ENCODE data around the gene TMEM220.

Gene TMEM220

GRCh38 chr17:10762037-10762436, 32.2 kb upstream of the TMEM220 start:
- no peak for DNase-seq (ENCODE audit: insufficient read length, low spot score)
- FAIRE-seq = no peak
- no peak for TF ChIP-seq CTCF (IDR thresholded peaks at IDR 0.05; ENCODE audit: insufficient read depth, missing control alignments)

GRCh38 chr17:10761281-10761680, 31.5 kb upstream of the TMEM220 start:
- no peak for TF ChIP-seq CTCF (IDR thresholded peaks at IDR 0.05; ENCODE audit: insufficient read depth, missing control alignments)
- DNase-seq (ENCODE audit: insufficient read length, low spot score) = no peak
- FAIRE-seq = no peak

- no peak for FAIRE-seq
These were observed 28.2 kb upstream of the TMEM220 start for GRCh38 chr17:10758062-10758461.

GRCh38 chr17:10757647-10758046, 27.8 kb upstream of the TMEM220 start:
- DNase-seq (ENCODE audit: insufficient read length, low spot score) = no peak
- no peak for FAIRE-seq
- TF ChIP-seq CTCF (IDR thresholded peaks at IDR 0.05; ENCODE audit: insufficient read depth, missing control alignments) = no peak

More at GRCh38 chr17:10758062-10758461, 28.2 kb upstream of the TMEM220 start:
- DNase-seq (ENCODE audit: insufficient read length, low spot score) = no peak
- TF ChIP-seq CTCF (IDR thresholded peaks at IDR 0.05; ENCODE audit: insufficient read depth, missing control alignments) = no peak

GRCh38 chr17:10757067-10757466, 27.2 kb upstream of the TMEM220 start:
- DNase-seq (ENCODE audit: insufficient read length, low spot score) = no peak
- no peak for FAIRE-seq
- no peak for TF ChIP-seq CTCF (IDR thresholded peaks at IDR 0.05; ENCODE audit: insufficient read depth, missing control alignments)

GRCh38 chr17:10756619-10757018, 26.8 kb upstream of the TMEM220 start:
- no peak for FAIRE-seq
- DNase-seq (ENCODE audit: insufficient read length, low spot score) = no peak
- no peak for TF ChIP-seq CTCF (IDR thresholded peaks at IDR 0.05; ENCODE audit: insufficient read depth, missing control alignments)

GRCh38 chr17:10756185-10756584, 26.4 kb upstream of the TMEM220 start:
- DNase-seq (ENCODE audit: insufficient read length, low spot score) = no peak
- no peak for FAIRE-seq
- no peak for TF ChIP-seq CTCF (IDR thresholded peaks at IDR 0.05; ENCODE audit: insufficient read depth, missing control alignments)
